ENCODE data around the gene MUTYH.

- TF ChIP-seq EP300 (conservative IDR thresholded peaks at IDR 0.05; ENCODE audit: poor library complexity, severe bottlenecking) (no peak), CTCF (IDR thresholded peaks at IDR 0.05; ENCODE audit: poor library complexity, severe bottlenecking) (no peak), EZH2 (IDR thresholded peaks at IDR 0.05; ENCODE audit: borderline replicate concordance, insufficient read depth, low read length, poor library complexity, severe bottlenecking) (no peak), RAD21 (conservative IDR thresholded peaks at IDR 0.05) (no peak), POLR2AphosphoS5 (IDR thresholded peaks at IDR 0.05) (no peak)
These were observed 17.7 kb downstream of the MUTYH start for GRCh38 chr1:45322486-45323040.
